K562 (cell line): ENCODE measurements around the gene KIF9. TPM values are rescaled to one million over a fixed set of nuclear protein-coding genes. Genes with fewer than 3 reads are reported as not detected.

Experiments used
- ARID1B ChIP-seq: fragments of 450-650 bp; IDR thresholded peaks from 2 replicates; pipeline ENCODE4 v1.6.1; 2016; ENCODE audit warnings: antibody characterized with exemption, mild to moderate bottlenecking, inconsistent platforms
- CBFA2T3 ChIP-seq: fragments of 450-650 bp; IDR thresholded peaks from 2 replicates; pipeline ENCODE4 v1.6.1; 2017
- ELF4 ChIP-seq: fragments of 450-650 bp; formaldehyde crosslinking; IDR thresholded peaks from 2 replicates; pipeline ENCODE4 v1.4.0; 2022; ENCODE audit warnings: missing genetic modification characterization
- HLTF ChIP-seq: fragments of 450-650 bp; IDR thresholded peaks from 2 replicates; pipeline ENCODE4 v1.6.1; 2016
- JUNB ChIP-seq: fragments of 450-650 bp; formaldehyde crosslinking; conservative IDR thresholded peaks from 2 replicates; pipeline ENCODE4 v1.4.0; 2020; ENCODE audit warnings: mild to moderate bottlenecking
- KAT7 ChIP-seq: sonication (generic); formaldehyde crosslinking; IDR thresholded peaks from 2 replicates; pipeline ENCODE4 v1.8.0; 2022; ENCODE audit warnings: missing genetic modification reagents, mild to moderate bottlenecking, borderline replicate concordance
- MGA ChIP-seq: fragments of 450-650 bp; IDR thresholded peaks from 2 replicates; pipeline ENCODE4 v1.6.1; 2016; ENCODE audit warnings: mild to moderate bottlenecking, moderate library complexity
- NR3C1 ChIP-seq: sonication (generic); formaldehyde crosslinking; IDR thresholded peaks from 2 replicates; pipeline ENCODE4 v1.8.1; 2022; ENCODE audit warnings: missing genetic modification reagents
- SMAD3 ChIP-seq: fragments of 450-650 bp; formaldehyde crosslinking; conservative IDR thresholded peaks from 2 replicates; pipeline ENCODE4 v1.4.0; 2020; ENCODE audit warnings: mild to moderate bottlenecking
- SMARCE1 ChIP-seq: fragments of 450-650 bp; IDR thresholded peaks from 2 replicates; pipeline ENCODE4 v1.7.1; 2016; ENCODE audit warnings: mild to moderate bottlenecking
- TRIM25 ChIP-seq: fragments of 450-650 bp; IDR thresholded peaks from 2 replicates; pipeline ENCODE4 v1.7.0; 2016; ENCODE audit warnings: borderline replicate concordance
- ZFP91 ChIP-seq: sonication (generic); formaldehyde crosslinking; IDR thresholded peaks from 2 replicates; pipeline ENCODE4 v1.8.0; 2022; ENCODE audit warnings: mild to moderate bottlenecking, missing genetic modification reagents
- ZSCAN32 ChIP-seq: fragments of 450-650 bp; formaldehyde crosslinking; IDR thresholded peaks from 2 replicates; pipeline ENCODE4 v1.4.0; 2020; ENCODE audit warnings: mild to moderate bottlenecking, moderate library complexity
- polyA plus RNA-seq, 8 experiments: library from polyadenylated mRNA; depleted of rRNA in 4 of 8; stranded (reverse) in 5 of 8; unstranded in 3 of 8; fragments of >200 nt; fragmentation: Nextera tagmentation in 2 of 8; fragmentation: Illumina TruSeq in 1 of 8; extraction: Ambion mirVana in 2 of 8; extraction: Trizol in 1 of 8; gene quantifications; 2 replicates each; pipeline versions ENCODE4 v1.2.1 to v1.2.3, GENCODE V29; 2011 to 2014; ENCODE audit warnings: inconsistent platforms in 1 of 8, missing spikeins in 1 of 8
- total RNA-seq, 7 experiments: library from RNA; depleted of rRNA in 6 of 7; stranded (reverse); fragments of >200 nt in 6 of 7; fragmentation: Illumina TruSeq in 2 of 7; extraction: Trizol in 2 of 7; gene quantifications; 2 replicates each; pipeline versions ENCODE4 v1.2.1 to v1.2.3, GENCODE V29; 2011 to 2021; ENCODE audit warnings: low replicate concordance in 1 of 7

KIF9 gene
- total and polyA plus RNA-seq, 9 of the 15 experiments (the other 6 are each of a cell fraction or from before 2014, with no cell fraction given) = 16.9 to 56.9 (median 25.0) TPM

GRCh38 chr3:47299381-47300318 is 17.1 kb upstream of the KIF9 start (continued):
- TF ChIP-seq ZFP91 (CRISPR knock-in tag) (no peak), HLTF (0 out of 2 replicates have a peak, but pooled peaks have one; percentile 26), CBFA2T3 (peak; percentile 42; the same call in 1 of the 2 replicates), ZSCAN32 (CRISPR knock-in tag) (no peak), MGA (no peak), NR3C1 (no peak), SMAD3 (no peak), TRIM25 (no peak), ELF4 (CRISPR knock-in tag) (0 out of 2 replicates have a peak, but pooled peaks have one; percentile 29), KAT7 (no peak), JUNB (CRISPR knock-in tag) (no peak), ARID1B (peak; percentile 48), SMARCE1 (peak; percentile 38; the same call in 1 of the 2 replicates)
